ENCODE measurements around the gene MYOG. TPM values are rescaled to one million over a fixed set of nuclear protein-coding genes. Genes with fewer than 3 reads are reported as not detected.

Gene MYOG
- total RNA-seq, 1 experiment from 2014 or later, result not detected

DNA sequence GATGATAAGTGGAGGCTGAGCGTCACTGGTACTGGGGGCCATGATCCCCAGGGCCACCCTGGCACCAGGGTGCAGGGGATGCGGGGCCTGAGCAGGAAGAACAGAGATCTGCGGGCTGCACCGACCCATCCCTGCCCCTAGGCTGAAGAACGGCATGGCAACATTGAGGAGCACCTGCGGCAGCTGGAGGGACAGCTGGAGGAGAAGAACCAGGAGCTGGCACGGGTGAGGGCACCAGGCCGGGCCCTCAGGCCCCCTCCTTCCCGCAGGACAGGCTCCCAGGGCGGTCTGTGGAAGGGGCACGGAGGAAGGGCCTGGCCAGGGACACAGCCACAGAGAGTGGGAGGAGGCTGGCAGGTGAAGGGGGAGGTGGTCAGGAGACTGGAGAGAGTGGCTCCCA, 37.7 kb downstream of the MYOG start:
- H3K36me3 Mint-ChIP-seq (ENCODE audit: insufficient read depth, unreplicated experiment), result no peaks in the 10 kb centered on the region
- peaks cover 13% of the 10 kb centered on the region for H3K4me1 Mint-ChIP-seq (ENCODE audit: insufficient read depth, unreplicated experiment)
- DNase-seq (ENCODE audit: unreplicated experiment), result no peak
- BruUV-seq (replicated peaks), result no TSS peak
- no peak overlapping the region for H3K4me3 Mint-ChIP-seq (ENCODE audit: unreplicated experiment)
- no peak overlapping the region for H3K27ac Mint-ChIP-seq (ENCODE audit: low read depth, unreplicated experiment)
- H3K9me3 Mint-ChIP-seq (ENCODE audit: unreplicated experiment), result no peaks in the 10 kb centered on the region
- CTCF ChIA-PET, result interaction anchor here (0.6 to 22.1 kb wide), 7 partner anchors 8 to 329 kb away, joined by 3 to 702 read pairs (median 5); partner anchors contain the start of gene MYBPH
- peak; percentile 13 for TF ChIP-seq CTCF (IDR thresholded peaks at IDR 0.05; ENCODE audit: unreplicated experiment)
- intact Hi-C loops (cut with micrococcal nuclease), result no loop called here
- POLR2A ChIA-PET, result interaction anchor here (0.6 to 2.2 kb wide), 3 partner anchors 9 to 168 kb away, joined by 3 to 5 read pairs (median 3); no protein-coding TSS in a partner anchor
- no peaks in the 10 kb centered on the region for H3K27me3 Mint-ChIP-seq (ENCODE audit: insufficient read depth, unreplicated experiment)

DNA sequence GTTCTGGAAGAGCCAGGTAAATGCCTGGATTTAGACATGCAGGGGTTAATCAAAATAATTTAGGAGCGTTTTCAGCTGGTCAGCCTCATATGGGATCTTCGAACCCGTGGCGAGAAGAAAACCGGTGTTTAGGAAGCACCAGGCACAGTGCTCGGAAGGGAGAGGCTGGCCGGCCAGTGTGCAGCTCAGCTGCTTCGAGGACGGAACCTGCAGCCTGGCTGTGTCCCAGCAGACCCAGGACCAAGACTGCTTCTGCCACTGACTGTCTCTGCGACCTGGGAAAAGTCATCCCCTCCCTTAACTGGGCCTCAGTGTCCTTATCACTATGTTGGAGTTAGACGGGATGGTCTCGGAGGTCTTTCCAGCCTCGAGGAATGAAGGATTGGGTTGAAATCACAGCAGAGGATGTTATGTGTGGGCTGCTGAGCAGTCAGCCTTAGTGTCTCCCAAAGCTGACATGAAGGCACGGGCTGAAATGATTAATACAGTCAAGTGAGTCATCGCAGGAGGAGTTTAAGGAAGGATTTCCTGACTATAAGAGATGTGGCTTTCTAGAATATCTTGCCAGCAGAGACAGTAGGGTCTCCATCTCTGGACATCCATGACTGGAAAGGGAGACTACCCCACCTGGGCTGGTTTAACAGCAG, 38.7 kb downstream of the MYOG start:
- Mint-ChIP-seq H3K4me3 (ENCODE audit: unreplicated experiment) (no peak overlapping the region), H3K9me3 (ENCODE audit: unreplicated experiment) (no peaks in the 10 kb centered on the region), H3K27me3 (ENCODE audit: insufficient read depth, unreplicated experiment) (no peaks in the 10 kb centered on the region), H3K4me1 (ENCODE audit: insufficient read depth, unreplicated experiment) (peaks cover 13% of the 10 kb centered on the region), H3K27ac (ENCODE audit: low read depth, unreplicated experiment) (no peak overlapping the region), H3K36me3 (ENCODE audit: insufficient read depth, unreplicated experiment) (no peaks in the 10 kb centered on the region)
- CTCF ChIA-PET, result interaction anchor here (0.6 to 22.1 kb wide), 10 partner anchors 8 to 294 kb away, joined by 3 to 702 read pairs (median 4); partner anchors contain the start of gene MYBPH
- no peak for TF ChIP-seq CTCF (IDR thresholded peaks at IDR 0.05; ENCODE audit: unreplicated experiment)
- peak; percentile 93 for DNase-seq (ENCODE audit: unreplicated experiment)
- POLR2A ChIA-PET, result interaction anchor here (0.6 to 2.2 kb wide), 5 partner anchors 7 to 259 kb away, joined by 3 to 6 read pairs (median 3); no protein-coding TSS in a partner anchor
- no TSS peak for BruUV-seq (replicated peaks)
- intact Hi-C loops (cut with micrococcal nuclease), result no loop called here

DNA sequence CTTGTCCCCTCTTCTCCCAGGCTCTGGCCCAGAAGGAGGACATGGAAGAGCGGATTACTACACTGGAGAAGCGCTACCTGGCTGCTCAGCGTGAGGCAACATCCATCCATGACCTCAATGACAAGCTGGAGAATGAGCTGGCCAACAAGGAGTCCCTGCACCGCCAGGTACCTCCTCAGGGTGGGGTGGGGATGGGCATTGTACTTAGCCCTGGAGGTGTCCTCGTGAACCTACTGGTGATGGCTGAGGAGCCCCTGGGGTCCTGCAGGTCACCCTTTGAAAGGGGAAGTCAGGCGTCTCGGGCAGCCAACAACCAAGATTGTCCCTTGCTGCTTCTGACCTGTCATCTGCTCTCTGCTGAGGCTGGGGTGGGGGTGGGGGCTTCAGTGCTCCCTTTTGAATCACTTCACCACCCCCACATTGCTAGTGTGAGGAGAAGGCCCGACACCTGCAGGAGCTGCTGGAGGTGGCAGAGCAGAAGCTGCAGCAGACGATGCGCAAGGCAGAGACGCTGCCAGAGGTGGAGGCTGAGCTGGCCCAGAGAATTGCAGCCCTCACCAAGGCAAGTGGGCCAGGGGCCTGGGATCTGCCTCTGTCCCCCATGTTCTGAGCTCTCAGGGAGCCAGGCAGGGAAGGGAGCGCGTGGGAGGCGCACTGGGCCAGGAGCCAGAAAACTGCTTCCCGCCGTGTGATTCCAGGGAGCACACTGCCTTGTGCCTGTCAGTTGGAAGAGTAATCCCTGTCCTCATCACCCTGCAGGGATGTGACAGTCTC, 39.8 kb downstream of the MYOG start:
- TF ChIP-seq CTCF (IDR thresholded peaks at IDR 0.05; ENCODE audit: unreplicated experiment), result no peak
- CTCF ChIA-PET, result interaction anchor here (0.6 to 22.1 kb wide), 8 partner anchors 15 to 221 kb away, joined by 3 to 702 read pairs (median 165); partner anchors contain the start of gene MYBPH
- DNase-seq (ENCODE audit: unreplicated experiment), result peak; percentile 71
- POLR2A ChIA-PET, result interaction anchor here (0.7 to 2.2 kb wide), 6 partner anchors 9 to 260 kb away, joined by 3 to 6 read pairs (median 3); no protein-coding TSS in a partner anchor
- Mint-ChIP-seq H3K4me1 (ENCODE audit: insufficient read depth, unreplicated experiment) (peaks cover 13% of the 10 kb centered on the region), H3K27ac (ENCODE audit: low read depth, unreplicated experiment) (no peak overlapping the region), H3K36me3 (ENCODE audit: insufficient read depth, unreplicated experiment) (no peaks in the 10 kb centered on the region), H3K9me3 (ENCODE audit: unreplicated experiment) (no peaks in the 10 kb centered on the region), H3K27me3 (ENCODE audit: insufficient read depth, unreplicated experiment) (no peaks in the 10 kb centered on the region), H3K4me3 (ENCODE audit: unreplicated experiment) (no peak overlapping the region)
- intact Hi-C loops (cut with micrococcal nuclease), result no loop called here
- BruUV-seq (replicated peaks), result no TSS peak

GRCh38 chr1:203045336-203045735, 40.5 kb downstream of the MYOG start:
- no peak overlapping the region for H3K4me3 Mint-ChIP-seq (ENCODE audit: unreplicated experiment)
- no peak for TF ChIP-seq CTCF (IDR thresholded peaks at IDR 0.05; ENCODE audit: unreplicated experiment)
- no peak overlapping the region for H3K27ac Mint-ChIP-seq (ENCODE audit: low read depth, unreplicated experiment)
- no peaks in the 10 kb centered on the region for H3K9me3 Mint-ChIP-seq (ENCODE audit: unreplicated experiment)
- intact Hi-C loops (cut with micrococcal nuclease), result no loop called here
- no TSS peak for BruUV-seq (replicated peaks)
- no peaks in the 10 kb centered on the region for H3K36me3 Mint-ChIP-seq (ENCODE audit: insufficient read depth, unreplicated experiment)
- POLR2A ChIA-PET, result interaction anchor here (1.8 kb wide), 1 partner anchor 9 kb away, joined by 6 read pairs; no protein-coding TSS in a partner anchor
- CTCF ChIA-PET, result interaction anchor here (0.7 to 22.1 kb wide), 7 partner anchors 13 to 293 kb away, joined by 3 to 702 read pairs (median 250); partner anchors contain the start of gene MYBPH
- no peak for DNase-seq (ENCODE audit: unreplicated experiment)
- peaks cover 13% of the 10 kb centered on the region for H3K4me1 Mint-ChIP-seq (ENCODE audit: insufficient read depth, unreplicated experiment)
- H3K27me3 Mint-ChIP-seq (ENCODE audit: insufficient read depth, unreplicated experiment), result no peaks in the 10 kb centered on the region

Measured in MCF 10A (cell line).